Endodermal cell (in vitro differentiated cells): ENCODE results near the gene RHEX. TPM values are rescaled to one million over a fixed set of nuclear protein-coding genes. Genes with fewer than 3 reads are reported as not detected.

Source experiments
- DNase-seq: peaks from one replicate; pipeline ENCODE4 v3.0.0-alpha.2; 2017
- H3K27ac ChIP-seq: 2 replicates; pipeline ENCODE4 v1.5.1; 2013; ENCODE audit warnings: mild to moderate bottlenecking, low read depth, low read length, moderate library complexity
- H3K27me3 ChIP-seq: 2 replicates; pipeline ENCODE4 v1.6.1; 2013; ENCODE audit warnings: mild to moderate bottlenecking, low read length, moderate library complexity; ENCODE audit not compliant: insufficient read depth, control insufficient read depth, poor library complexity, severe bottlenecking
- H3K36me3 ChIP-seq: 2 replicates; pipeline ENCODE4 v1.7.0; 2013; ENCODE audit warnings: mild to moderate bottlenecking, low read length, moderate library complexity; ENCODE audit not compliant: control insufficient read depth, insufficient read depth
- H3K4me1 ChIP-seq: one replicate; pipeline ENCODE4 v1.7.0; 2013; ENCODE audit warnings: low read length; ENCODE audit not compliant: control insufficient read depth, insufficient read depth
- H3K4me3 ChIP-seq: 2 replicates; pipeline ENCODE4 v1.5.1; 2013; ENCODE audit warnings: mild to moderate bottlenecking, low read length, moderate library complexity
- H3K9ac ChIP-seq: 2 replicates; pipeline ENCODE4 v1.6.1; 2013; ENCODE audit warnings: mild to moderate bottlenecking, low read length, moderate library complexity; ENCODE audit not compliant: poor library complexity, severe bottlenecking; ENCODE audit errors: extremely low read depth
- H3K9me3 ChIP-seq: 2 replicates; pipeline ENCODE4 v1.6.1; 2013; ENCODE audit warnings: mild to moderate bottlenecking, low read length, moderate library complexity; ENCODE audit not compliant: control insufficient read depth
- H3K27ac Mint-ChIP-seq: 2 replicates; pipeline ENCODE4 v1.8.0; 2020; ENCODE audit warnings: mixed read lengths
- H3K27me3 Mint-ChIP-seq: 2 replicates; pipeline ENCODE4 v1.8.0; 2021; ENCODE audit warnings: mild to moderate bottlenecking, mixed read lengths; ENCODE audit not compliant: insufficient read depth
- H3K36me3 Mint-ChIP-seq: 2 replicates; pipeline ENCODE4 v1.8.0; 2020; ENCODE audit warnings: low read depth, mixed read lengths
- H3K4me1 Mint-ChIP-seq: 2 replicates; pipeline ENCODE4 v1.8.0; 2020; ENCODE audit warnings: mixed read lengths
- H3K4me3 Mint-ChIP-seq: 2 replicates; pipeline ENCODE4 v1.8.0; 2020; ENCODE audit warnings: mild to moderate bottlenecking, moderate library complexity, mixed read lengths
- H3K9me3 Mint-ChIP-seq: 2 replicates; pipeline ENCODE4 v1.8.0; 2020; ENCODE audit warnings: mild to moderate bottlenecking, mixed read lengths
- CTCF ChIP-seq: fragments of 200-600 bp; sonication (generic); conservative IDR thresholded peaks from 2 replicates; pipeline ENCODE4 v1.5.0; 2021; ENCODE audit warnings: antibody characterized with exemption, mild to moderate bottlenecking
- WGBS, 2 experiments: methylation state at CpG; one replicate each; pipeline versions ENCODE4 v1.1.5 to v1.1.7; 2013; ENCODE audit warnings: missing lambda C conversion rate in 2 of 2, mixed read lengths in 1 of 2; ENCODE audit not compliant: insufficient coverage in 1 of 2, insufficient read length in 1 of 2; 5-methylcytosine and 5-hydroxymethylcytosine counted together
- total RNA-seq, 2 donors: library from RNA; stranded (reverse); fragmentation: NEBNext Ultra II Directional in 1 of 2; extraction: Animal tissue kit (Norgen Biotek cat#: 25700) in 1 of 2; gene quantifications; 2 replicates in 1 of 2; 3 replicates in 1 of 2; pipeline ENCODE4 v1.2.1, GENCODE V29; 2021

Gene RHEX
- total RNA-seq, 2 donors from 2014 or later, result not detected

DNA sequence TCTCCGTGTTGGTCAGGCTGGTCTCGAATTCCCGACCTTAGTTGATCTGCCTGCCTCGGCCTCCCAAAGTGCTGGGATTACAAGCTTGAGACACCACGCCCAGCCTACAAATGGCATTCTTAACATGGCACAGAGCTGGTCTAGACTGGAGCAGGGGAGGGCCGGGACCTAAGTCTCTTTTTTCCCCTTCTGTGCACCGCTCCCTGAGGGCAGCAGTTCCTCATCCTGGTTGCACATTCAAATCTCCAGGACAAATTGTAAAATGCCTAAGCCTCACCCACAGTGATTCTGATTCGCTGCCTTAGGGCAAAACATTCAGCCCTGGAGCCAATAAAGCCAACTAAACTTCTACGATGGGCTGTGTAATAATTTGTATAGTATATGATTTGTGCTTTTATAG is 74.4 kb downstream of the RHEX start:
- peaks cover 9% of the 10 kb centered on the region for H3K9me3 Mint-ChIP-seq
- no peak for TF ChIP-seq CTCF
- no peak for DNase-seq
- H3K4me1 ChIP-seq, result no peaks in the 10 kb centered on the region
- 93 to 96% methylated on average over 8 to 9 of the region's 9 CpGs for whole genome bisulfite sequencing, 2 experiments
- H3K27me3 ChIP-seq, result no peaks in the 10 kb centered on the region
- H3K27ac Mint-ChIP-seq, result no peak overlapping the region
- no peak overlapping the region for H3K4me3 Mint-ChIP-seq
- H3K36me3 Mint-ChIP-seq, result no peaks in the 10 kb centered on the region
- H3K27ac ChIP-seq, result no peak overlapping the region
- no peaks in the 10 kb centered on the region for H3K4me1 Mint-ChIP-seq
- H3K9ac ChIP-seq, result no peak overlapping the region
- no peaks in the 10 kb centered on the region for H3K36me3 ChIP-seq
- H3K4me3 ChIP-seq, result no peak overlapping the region
- H3K9me3 ChIP-seq, result no peaks in the 10 kb centered on the region
- H3K27me3 Mint-ChIP-seq, result peaks cover 8% of the 10 kb centered on the region

- Mint-ChIP-seq H3K4me3 (no peak overlapping the region), H3K4me1 (no peaks in the 10 kb centered on the region), H3K27me3 (peaks cover 8% of the 10 kb centered on the region), H3K9me3 (peaks cover 6% of the 10 kb centered on the region), H3K27ac (no peak overlapping the region), H3K36me3 (no peaks in the 10 kb centered on the region)
- no peak overlapping the region for H3K27ac ChIP-seq
- no peaks in the 10 kb centered on the region for H3K27me3 ChIP-seq
- H3K9me3 ChIP-seq, result no peaks in the 10 kb centered on the region
- no peak overlapping the region for H3K4me3 ChIP-seq
- no peaks in the 10 kb centered on the region for H3K4me1 ChIP-seq
- no peak overlapping the region for H3K9ac ChIP-seq
- no peaks in the 10 kb centered on the region for H3K36me3 ChIP-seq
- DNase-seq, result no peak
- TF ChIP-seq CTCF, result no peak
- WGBS, 2 experiments, result 90 to 100% methylated on average over 3 to 4 of the region's 4 CpGs
These were observed 75.2 kb downstream of the RHEX start for GRCh38 chr1:206128196-206128595.

DNA sequence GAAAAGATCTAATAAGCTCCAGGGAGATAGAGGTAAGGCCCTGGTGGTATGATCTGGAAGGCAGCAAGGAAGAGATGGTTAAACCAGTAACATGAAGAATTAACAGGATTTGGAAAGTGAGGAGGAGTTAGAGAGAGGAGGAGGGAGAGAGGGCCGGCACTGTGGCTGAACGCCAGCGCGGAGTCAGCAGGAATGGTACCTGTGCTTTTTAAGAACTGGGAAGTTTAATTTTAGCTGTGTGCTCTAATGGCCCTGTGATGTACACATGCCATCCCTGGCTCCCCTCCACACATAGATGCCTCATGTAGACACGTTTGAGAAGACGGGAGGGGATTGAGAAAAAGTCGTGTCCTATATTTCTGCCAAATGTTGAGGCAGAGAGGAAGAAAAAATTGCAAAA is 78.1 kb downstream of the RHEX start:
- H3K27me3 Mint-ChIP-seq, result peaks cover 5% of the 10 kb centered on the region
- no peak for DNase-seq
- H3K4me1 Mint-ChIP-seq, result no peaks in the 10 kb centered on the region
- no peaks in the 10 kb centered on the region for H3K27me3 ChIP-seq
- no peaks in the 10 kb centered on the region for H3K4me1 ChIP-seq
- H3K9me3 ChIP-seq, result no peaks in the 10 kb centered on the region
- no peak overlapping the region for H3K9ac ChIP-seq
- H3K36me3 ChIP-seq, result no peaks in the 10 kb centered on the region
- H3K4me3 Mint-ChIP-seq, result no peak overlapping the region
- no peak overlapping the region for H3K27ac Mint-ChIP-seq
- WGBS, 2 experiments, result 90 to 96% methylated on average over 3 to 7 of the region's 7 CpGs
- H3K36me3 Mint-ChIP-seq, result no peaks in the 10 kb centered on the region
- TF ChIP-seq CTCF, result no peak
- no peaks in the 10 kb centered on the region for H3K9me3 Mint-ChIP-seq
- H3K27ac ChIP-seq, result no peak overlapping the region
- H3K4me3 ChIP-seq, result no peak overlapping the region
